HG03108 (cell line): ENCODE data around the gene AHCY.
"Not testable (repeated sequence)": the region's sequence is repeated elsewhere in the genome, so short reads cannot be mapped to it uniquely, and the experiment has no call there.

Experiments
- ATAC-seq: cut with Tn5 transposase; IDR thresholded peaks from one replicate; pipeline ENCODE4 v1.9.1; 2021; ENCODE audit warnings: moderate library complexity; ENCODE audit not compliant: unreplicated experiment

AHCY gene

GRCh38 chr20:34299556-34300255 is 3.4 kb downstream of the AHCY start:
- ATAC-seq, result no peak

DNA sequence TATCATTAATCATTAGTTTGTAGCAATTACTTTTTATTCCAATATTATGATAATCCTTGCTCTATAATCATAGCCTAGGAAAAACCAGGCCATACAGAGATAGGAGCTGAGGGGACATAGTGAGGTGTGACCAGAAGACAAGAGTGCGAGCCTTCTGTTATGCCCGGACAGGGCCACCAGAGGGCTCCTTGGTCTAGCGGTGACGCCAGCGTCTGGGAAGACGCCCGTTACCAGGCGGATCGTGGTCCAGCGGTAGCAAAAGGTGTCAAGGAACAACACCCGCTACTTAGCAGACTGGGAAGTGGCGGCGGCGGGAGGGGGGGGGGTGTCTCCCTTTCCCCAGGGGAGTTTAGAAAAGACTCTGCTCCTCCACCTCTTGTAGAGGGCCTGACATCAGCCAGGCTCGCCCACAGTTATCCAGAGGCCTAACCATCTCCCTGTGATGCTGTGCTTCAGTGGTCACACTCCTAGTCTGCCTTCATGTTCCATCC is 4.8 kb downstream of the AHCY start:
- ATAC-seq, result not testable (repeated sequence)

DNA sequence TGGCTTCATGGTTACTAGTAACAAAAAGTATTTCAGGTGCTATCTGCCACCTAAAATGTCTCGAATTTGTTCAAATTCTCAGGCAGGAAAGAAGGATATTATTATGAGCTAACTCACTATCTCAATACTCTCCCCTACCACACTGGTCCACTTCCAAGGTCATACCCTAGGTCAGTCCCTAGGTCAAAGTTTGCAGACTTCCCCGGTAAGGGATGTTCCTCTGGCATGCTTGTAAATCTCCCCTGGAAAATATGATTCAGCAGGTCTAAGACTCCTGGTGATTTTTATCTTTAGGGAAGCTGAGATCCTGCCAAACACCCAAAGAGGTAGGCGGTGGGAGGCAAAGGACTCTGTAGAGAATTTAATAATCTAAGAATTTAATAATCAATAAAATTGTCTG is 6.7 kb downstream of the AHCY start:
- no peak for ATAC-seq

DNA sequence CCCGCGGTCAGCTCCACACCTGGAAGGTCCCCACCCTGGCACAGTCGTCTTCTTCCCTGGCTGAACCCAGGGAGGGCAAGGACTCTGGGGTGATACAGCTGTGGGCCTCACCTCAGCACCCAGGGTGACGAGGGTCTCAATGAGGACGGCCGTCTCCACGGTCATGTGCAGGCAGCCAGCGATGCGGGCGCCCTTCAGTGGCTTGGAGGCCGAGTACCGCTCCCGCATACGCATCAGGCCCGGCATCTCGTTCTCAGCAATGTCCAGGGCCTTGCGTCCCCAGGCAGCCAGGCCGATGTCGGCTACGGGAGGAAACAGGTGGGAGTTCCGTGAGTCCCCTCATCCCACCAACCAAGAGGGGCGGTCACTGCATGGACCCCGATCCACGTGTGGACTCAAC is 7.9 kb downstream of the AHCY start:
- no peak for ATAC-seq

GRCh38 chr20:34294563-34294962 is 8.6 kb downstream of the AHCY start:
- no peak for ATAC-seq

GRCh38 chr20:34293589-34293988 is 9.6 kb downstream of the AHCY start:
- no peak for ATAC-seq

- ATAC-seq, result no peak
Measured at GRCh38 chr20:34293119-34293518, 10.0 kb downstream of the AHCY start.

- no peak for ATAC-seq
Measured at GRCh38 chr20:34292496-34292895, 10.7 kb downstream of the AHCY start.

- no peak for ATAC-seq
Measured at GRCh38 chr20:34290471-34290870, 12.7 kb downstream of the AHCY start.

GRCh38 chr20:34287500-34287899 is 15.7 kb downstream of the AHCY start:
- not testable (repeated sequence) for ATAC-seq

GRCh38 chr20:34285450-34285849 is 17.7 kb downstream of the AHCY start:
- no peak for ATAC-seq

DNA sequence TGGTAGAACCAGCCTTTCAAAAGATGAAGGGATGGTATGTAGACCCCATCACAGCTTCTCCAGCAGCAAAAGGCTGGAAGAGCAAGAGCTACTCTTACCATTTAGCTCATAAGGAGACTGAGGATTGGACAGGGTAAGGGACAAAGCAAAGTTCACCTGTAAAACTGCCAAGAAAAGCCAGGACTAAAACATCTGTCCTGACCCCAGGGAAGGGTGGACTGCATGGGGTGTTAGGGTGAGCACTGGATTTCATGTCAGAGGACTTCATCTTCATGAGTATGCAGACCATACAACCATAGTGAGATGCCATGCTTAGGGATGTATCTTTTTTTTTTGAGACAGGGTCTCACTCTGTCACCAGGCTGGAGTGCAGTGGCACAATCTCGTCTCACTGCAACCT is 19.3 kb downstream of the AHCY start:
- no peak for ATAC-seq

GRCh38 chr20:34282041-34282440 is 21.1 kb downstream of the AHCY start:
- ATAC-seq, result no peak

DNA sequence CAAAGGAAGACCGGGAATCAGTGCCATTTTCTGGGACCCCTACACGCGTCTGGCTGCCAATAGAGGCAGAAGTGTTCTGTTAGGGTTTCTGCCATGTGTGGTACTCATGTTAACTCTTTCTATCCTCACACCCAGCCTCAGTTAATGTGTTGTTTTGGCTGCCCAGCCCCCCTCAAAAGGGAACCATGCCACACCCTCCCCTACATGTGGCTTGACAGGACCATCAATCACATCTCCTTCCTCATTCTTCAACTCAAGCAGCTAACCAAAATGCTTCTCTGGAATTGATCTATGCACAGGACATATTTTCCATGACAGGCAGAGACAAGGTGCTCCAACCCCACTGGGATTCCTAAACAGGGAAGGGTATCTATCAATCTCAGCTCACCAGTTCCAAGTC is 22.0 kb downstream of the AHCY start:
- no peak for ATAC-seq

DNA sequence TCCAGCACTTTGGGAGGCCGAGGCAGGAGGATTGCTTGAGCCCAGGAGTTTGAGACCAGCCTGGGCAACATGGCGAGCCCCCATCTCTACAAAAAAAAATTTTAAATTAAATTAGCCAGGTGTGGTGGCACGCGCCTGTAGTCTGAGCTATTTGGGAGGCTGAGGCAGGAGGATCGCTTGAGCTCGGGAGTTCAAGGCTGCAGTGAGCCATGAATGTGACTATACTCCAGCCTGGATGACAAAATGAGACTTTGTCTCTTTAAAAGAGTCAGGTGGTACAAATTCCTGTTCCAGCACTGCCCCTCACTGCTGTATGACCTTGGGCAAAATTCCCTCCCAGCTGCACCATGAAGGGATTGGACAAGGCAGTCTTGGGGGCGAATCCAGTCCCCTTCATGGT is 28.5 kb downstream of the AHCY start:
- no peak for ATAC-seq

DNA sequence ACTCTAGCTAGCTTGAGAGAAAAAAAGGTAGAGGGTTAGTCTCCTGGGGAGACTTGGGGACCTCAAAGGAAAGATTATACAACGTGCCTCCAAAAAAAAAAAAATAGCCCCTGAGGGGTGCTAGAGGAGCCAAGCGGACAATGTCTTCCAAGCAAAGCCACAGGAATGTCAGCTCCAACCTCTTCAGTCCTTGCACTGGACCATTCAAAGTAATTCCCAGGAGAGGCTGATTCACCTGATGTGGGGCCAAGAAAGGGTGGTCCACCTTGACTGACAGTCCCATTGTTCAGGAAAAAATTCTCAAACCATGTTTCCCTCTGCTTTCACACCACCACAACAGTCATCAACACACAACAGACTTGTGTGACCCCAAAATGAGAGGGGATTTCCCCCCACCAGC is 31.2 kb downstream of the AHCY start:
- ATAC-seq, result no peak

DNA sequence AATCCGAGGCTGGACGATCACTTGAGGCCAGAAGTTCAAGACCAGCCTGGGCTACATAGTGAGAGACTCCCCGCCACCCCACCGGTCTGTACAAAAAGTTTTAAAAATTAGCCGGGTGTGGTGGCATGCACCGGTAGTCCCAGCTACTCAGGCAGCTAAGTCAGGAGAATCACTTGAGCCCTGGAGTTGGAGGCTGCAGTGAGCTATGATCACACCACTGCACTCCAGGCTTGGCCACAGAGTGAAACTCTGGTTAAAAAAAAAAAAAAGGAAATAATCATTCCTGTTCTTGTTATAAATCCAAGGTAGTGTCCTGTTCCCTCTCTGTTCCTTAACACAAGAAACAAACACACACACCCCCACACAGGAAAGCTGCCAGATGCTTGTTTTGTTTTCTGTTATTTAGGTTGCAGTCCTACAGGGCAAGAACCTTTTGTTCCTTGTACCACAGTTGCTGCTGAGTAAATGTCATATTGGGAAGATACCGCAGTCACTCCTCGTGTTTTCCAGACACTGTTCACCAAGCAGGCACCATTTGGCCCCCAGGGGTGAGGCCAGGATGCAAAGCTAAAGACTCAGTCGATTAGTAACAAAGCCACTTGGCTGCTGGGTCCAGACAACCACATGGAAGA is 33.0 kb downstream of the AHCY start:
- no peak for ATAC-seq

GRCh38 chr20:34268851-34269636 is 34.1 kb downstream of the AHCY start:
- no peak for ATAC-seq

DNA sequence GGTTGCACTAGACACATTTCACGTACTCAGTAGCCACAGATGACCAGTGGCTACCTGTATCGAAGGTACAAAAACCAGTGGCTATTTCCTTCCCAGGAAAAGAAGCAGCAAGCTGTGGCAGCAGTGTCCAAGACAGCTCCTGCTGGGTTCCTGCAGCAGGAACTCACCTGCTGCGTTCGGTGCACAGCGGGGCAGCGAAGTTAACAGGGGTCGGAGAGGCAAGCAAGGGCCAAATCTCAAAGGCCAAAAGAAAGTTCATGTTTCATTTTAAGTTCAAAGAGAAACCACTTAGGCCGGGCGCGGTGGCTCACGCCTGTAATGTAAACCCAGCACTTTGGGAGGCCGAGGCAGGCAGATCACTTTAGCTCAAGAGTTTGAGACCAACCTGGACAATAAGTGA is 35.0 kb downstream of the AHCY start:
- ATAC-seq, result no peak

DNA sequence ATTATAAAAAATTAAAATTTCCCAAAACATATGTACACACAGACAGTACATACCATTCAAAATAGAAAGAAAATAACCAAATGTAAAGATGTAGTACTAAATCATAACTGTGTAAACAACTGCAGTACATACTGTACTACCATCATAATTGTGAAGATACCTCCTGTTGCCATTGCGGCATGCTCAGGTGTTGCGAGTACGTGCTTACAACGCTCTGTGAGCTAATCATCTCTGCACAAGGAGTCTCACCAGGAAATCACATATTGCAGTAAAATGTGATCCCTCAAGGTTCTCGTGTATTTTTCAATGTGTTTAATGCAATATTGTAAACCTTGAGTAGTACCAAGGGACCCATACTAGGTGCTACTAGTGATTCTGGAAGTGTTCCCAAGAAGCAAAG is 39.0 kb downstream of the AHCY start:
- ATAC-seq, result no peak

DNA sequence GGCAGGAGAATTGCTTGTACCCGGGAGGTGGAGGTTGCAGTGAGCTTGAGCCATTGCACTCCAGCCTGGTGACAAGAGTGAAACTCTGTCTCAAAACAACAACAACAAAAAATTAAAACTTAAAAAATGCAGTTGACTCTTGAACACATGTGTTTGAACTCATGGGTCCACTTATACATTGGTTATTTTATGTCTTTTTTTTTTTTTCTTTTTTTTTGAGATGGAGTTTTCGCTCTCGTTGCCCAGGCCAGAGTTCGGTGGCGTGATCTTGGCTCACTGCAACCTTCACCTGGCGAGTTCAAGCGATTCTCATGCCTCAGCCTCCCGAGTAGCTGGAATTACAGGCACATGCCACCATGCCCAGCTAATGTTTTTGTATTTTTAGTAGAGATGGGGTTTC is 39.7 kb downstream of the AHCY start:
- ATAC-seq, result not testable (repeated sequence)
